Activated naive CD4-positive, alpha-beta T cell (primary cell): ENCODE measurements around the gene YPEL4.
"Not testable (repeated sequence)": the region's sequence is repeated elsewhere in the genome, so short reads cannot be mapped to it uniquely, and the experiment has no call there.

Source experiments
- DNase-seq, 4 experiments: peaks; one replicate each; lab custom pipeline; 2025; lab: John Stamatoyannopoulos, UW

Gene YPEL4

GRCh38 chr11:57649826-57650738 is at the start of gene YPEL4:
TSS of gene YPEL4 (minus strand) at chr11:57649912. CDS start at chr11:57647107, 2,805 bp downstream.
- DNase-seq: peak; percentile 20 to 81 (median 54)

- DNase-seq: no peak
Measured at GRCh38 chr11:57698843-57699365, 49.2 kb upstream of the YPEL4 start.

GRCh38 chr11:57690474-57690873 is 40.8 kb upstream of the YPEL4 start:
- not testable (repeated sequence) for DNase-seq

- DNase-seq: no peak
Measured at GRCh38 chr11:57681168-57681567, 31.5 kb upstream of the YPEL4 start.

GRCh38 chr11:57680552-57680874 is 30.8 kb upstream of the YPEL4 start:
- no peak for DNase-seq

GRCh38 chr11:57679396-57679795 is 29.7 kb upstream of the YPEL4 start:
- no peak for DNase-seq

- DNase-seq: no peak
Measured at GRCh38 chr11:57675176-57675941, 25.6 kb upstream of the YPEL4 start.

- no peak for DNase-seq
Measured at GRCh38 chr11:57674251-57674650, 24.5 kb upstream of the YPEL4 start.

- DNase-seq: peak in 3 of 4 experiments; percentile 40 to 51 (median 42)
Measured at GRCh38 chr11:57668434-57668782, 18.7 kb upstream of the YPEL4 start.

GRCh38 chr11:57667736-57668433 is 18.2 kb upstream of the YPEL4 start, which contains the start of gene ZDHHC5:
TSS of gene ZDHHC5 (plus strand) at chr11:57668114. CDS start at chr11:57673091, 4,977 bp downstream.
- peak; percentile 96 to 99 (median 98) for DNase-seq

GRCh38 chr11:57667117-57667735 is 17.5 kb upstream of the YPEL4 start:
- DNase-seq: peak; percentile 73 to 85 (median 79)

- no peak for DNase-seq
Measured at GRCh38 chr11:57663975-57664374, 14.3 kb upstream of the YPEL4 start.

- no peak for DNase-seq
Measured at GRCh38 chr11:57662893-57663292, 13.2 kb upstream of the YPEL4 start.

GRCh38 chr11:57659669-57660068 is 10.0 kb upstream of the YPEL4 start:
- DNase-seq: no peak

GRCh38 chr11:57658023-57658361 is 8.3 kb upstream of the YPEL4 start:
- no peak for DNase-seq

- DNase-seq: peak; percentile 90 to 97 (median 94)
Measured at GRCh38 chr11:57657194-57658022, 7.7 kb upstream of the YPEL4 start, which contains the start of gene CLP1. TSS of gene CLP1 (plus strand) at chr11:57657762. CDS start at chr11:57659477, 1,715 bp downstream.

GRCh38 chr11:57656885-57657193 is 7.1 kb upstream of the YPEL4 start:
- DNase-seq: no peak

- DNase-seq: no peak
Measured at GRCh38 chr11:57653163-57653562, 3.5 kb upstream of the YPEL4 start.

- no peak for DNase-seq
Measured at GRCh38 chr11:57652662-57653061, 3.0 kb upstream of the YPEL4 start.

GRCh38 chr11:57652230-57652629 is 2.5 kb upstream of the YPEL4 start:
- not testable (repeated sequence) for DNase-seq

- no peak for DNase-seq
Measured at GRCh38 chr11:57651408-57651807, 1.7 kb upstream of the YPEL4 start.
